T-helper 2 cell treated with Interferon-gamma antibody and Interleukin-4, amounts not matched to agents 5 μg/mL and 100 μg/mL, for 36 hours (primary cell): ENCODE measurements around the gene POU3F2.

Experiments
- DNase-seq: peaks from one replicate; pipeline ENCODE4 v3.0.0; 2021; ENCODE audit warnings: low spot score
- H3K27ac Mint-ChIP-seq: one replicate; pipeline ENCODE4 v1.8.0; 2021; ENCODE audit warnings: mild to moderate bottlenecking, mixed read lengths
- H3K27me3 Mint-ChIP-seq: one replicate; pipeline ENCODE4 v1.8.0; 2021; ENCODE audit warnings: low read depth, mixed read lengths
- H3K36me3 Mint-ChIP-seq: one replicate; pipeline ENCODE4 v1.8.0; 2021; ENCODE audit warnings: low read depth, mixed read lengths
- H3K4me1 Mint-ChIP-seq: one replicate; pipeline ENCODE4 v1.8.0; 2021; ENCODE audit warnings: low read depth, mixed read lengths
- H3K4me3 Mint-ChIP-seq: one replicate; pipeline ENCODE4 v1.8.0; 2022; ENCODE audit warnings: mild to moderate bottlenecking, moderate library complexity, mixed read lengths
- H3K9me3 Mint-ChIP-seq: one replicate; pipeline ENCODE4 v1.8.0; 2021; ENCODE audit warnings: mixed read lengths

POU3F2 gene

GRCh38 chr6:98824902-98825599, 9.3 kb upstream of the POU3F2 start:
- Mint-ChIP-seq H3K27me3 (peaks cover 89% of the 10 kb centered on the region), H3K9me3 (no peaks in the 10 kb centered on the region)

GRCh38 chr6:98825600-98826230, 8.7 kb upstream of the POU3F2 start:
- Mint-ChIP-seq H3K9me3 (no peaks in the 10 kb centered on the region), H3K27me3 (peaks cover 93% of the 10 kb centered on the region), H3K4me3 (no peak overlapping the region), H3K36me3 (no peaks in the 10 kb centered on the region), H3K27ac (no peak overlapping the region), H3K4me1 (peaks cover 8% of the 10 kb centered on the region)
- DNase-seq, result no peak

More at GRCh38 chr6:98824902-98825599, 9.3 kb upstream of the POU3F2 start:
- DNase-seq, result no peak
- H3K4me3 Mint-ChIP-seq, result peak overlapping the region; percentile 40
- no peak overlapping the region for H3K27ac Mint-ChIP-seq
- H3K4me1 Mint-ChIP-seq, result peaks cover 8% of the 10 kb centered on the region
- no peaks in the 10 kb centered on the region for H3K36me3 Mint-ChIP-seq

- DNase-seq, result no peak
Measured at GRCh38 chr6:98827295-98828159, 6.8 kb upstream of the POU3F2 start.

GRCh38 chr6:98828211-98828788, 6.1 kb upstream of the POU3F2 start:
- Mint-ChIP-seq H3K36me3 (no peaks in the 10 kb centered on the region), H3K27me3 (peaks cover 92% of the 10 kb centered on the region), H3K4me3 (no peak overlapping the region), H3K27ac (no peak overlapping the region), H3K4me1 (peaks cover 20% of the 10 kb centered on the region), H3K9me3 (no peaks in the 10 kb centered on the region)
- DNase-seq, result no peak

More at GRCh38 chr6:98827295-98828159, 6.8 kb upstream of the POU3F2 start:
- Mint-ChIP-seq H3K4me3 (no peak overlapping the region), H3K4me1 (peaks cover 14% of the 10 kb centered on the region), H3K27me3 (peaks cover 91% of the 10 kb centered on the region), H3K9me3 (no peaks in the 10 kb centered on the region), H3K27ac (no peak overlapping the region), H3K36me3 (no peaks in the 10 kb centered on the region)

- Mint-ChIP-seq H3K36me3 (no peaks in the 10 kb centered on the region), H3K4me3 (no peak overlapping the region), H3K9me3 (no peaks in the 10 kb centered on the region), H3K4me1 (peaks cover 22% of the 10 kb centered on the region), H3K27me3 (peaks cover 92% of the 10 kb centered on the region), H3K27ac (no peak overlapping the region)
- no peak for DNase-seq
Measured at GRCh38 chr6:98828941-98829411, 5.4 kb upstream of the POU3F2 start.

- DNase-seq, result no peak
- Mint-ChIP-seq H3K27me3 (peaks cover 89% of the 10 kb centered on the region), H3K4me3 (no peak overlapping the region), H3K9me3 (no peaks in the 10 kb centered on the region), H3K4me1 (peaks cover 21% of the 10 kb centered on the region), H3K36me3 (no peaks in the 10 kb centered on the region), H3K27ac (no peak overlapping the region)
Measured at GRCh38 chr6:98830146-98830545, 4.2 kb upstream of the POU3F2 start.

GRCh38 chr6:98831057-98831958, 3.1 kb upstream of the POU3F2 start:
- Mint-ChIP-seq H3K27ac (peak overlapping the region; percentile 70), H3K27me3 (peaks cover 85% of the 10 kb centered on the region), H3K4me3 (peak overlapping the region; percentile 32), H3K4me1 (peaks cover 28% of the 10 kb centered on the region), H3K36me3 (no peaks in the 10 kb centered on the region), H3K9me3 (no peaks in the 10 kb centered on the region)
- no peak for DNase-seq

- H3K36me3 Mint-ChIP-seq, result no peaks in the 10 kb centered on the region
- no peak overlapping the region for H3K27ac Mint-ChIP-seq
- no peaks in the 10 kb centered on the region for H3K9me3 Mint-ChIP-seq
- H3K4me1 Mint-ChIP-seq, result peaks cover 30% of the 10 kb centered on the region
- H3K4me3 Mint-ChIP-seq, result peak overlapping the region; percentile 29
- DNase-seq, result no peak
- H3K27me3 Mint-ChIP-seq, result peaks cover 85% of the 10 kb centered on the region
Measured at GRCh38 chr6:98831959-98832283, 2.5 kb upstream of the POU3F2 start.

- H3K36me3 Mint-ChIP-seq, result no peaks in the 10 kb centered on the region
- H3K27me3 Mint-ChIP-seq, result peaks cover 85% of the 10 kb centered on the region
- peak overlapping the region; percentile 88 for H3K4me3 Mint-ChIP-seq
- DNase-seq, result no peak
- peaks cover 31% of the 10 kb centered on the region for H3K4me1 Mint-ChIP-seq
- H3K27ac Mint-ChIP-seq, result no peak overlapping the region
- no peaks in the 10 kb centered on the region for H3K9me3 Mint-ChIP-seq
Measured at GRCh38 chr6:98832284-98833056, 1.9 kb upstream of the POU3F2 start.

GRCh38 chr6:98833057-98833306, 1.4 kb upstream of the POU3F2 start:
- no peak for DNase-seq
- H3K4me1 Mint-ChIP-seq, result peaks cover 31% of the 10 kb centered on the region
- H3K27me3 Mint-ChIP-seq, result peaks cover 86% of the 10 kb centered on the region
- no peaks in the 10 kb centered on the region for H3K36me3 Mint-ChIP-seq
- H3K4me3 Mint-ChIP-seq, result peak overlapping the region; percentile 88
- no peaks in the 10 kb centered on the region for H3K9me3 Mint-ChIP-seq
- H3K27ac Mint-ChIP-seq, result no peak overlapping the region

GRCh38 chr6:98833307-98834059, 891 bp upstream of the POU3F2 start:
- peaks cover 31% of the 10 kb centered on the region for H3K4me1 Mint-ChIP-seq
- peak overlapping the region; percentile 88 for H3K4me3 Mint-ChIP-seq
- H3K9me3 Mint-ChIP-seq, result no peaks in the 10 kb centered on the region
- no peak for DNase-seq
- peaks cover 86% of the 10 kb centered on the region for H3K27me3 Mint-ChIP-seq
- H3K36me3 Mint-ChIP-seq, result no peaks in the 10 kb centered on the region
- H3K27ac Mint-ChIP-seq, result peak overlapping the region; percentile 67
